Naive thymus-derived CD4-positive, alpha-beta T cell (primary cell): ENCODE data around the gene LACTB. TPM values are rescaled to one million over a fixed set of nuclear protein-coding genes. Genes with fewer than 3 reads are reported as not detected.
A peak's percentile ranks its signal among the peaks of the same experiment; 100 is the strongest.

Experiments
- ATAC-seq: fragments of 150-1000 bp; cut with Tn5 transposase; 2 replicates; pipeline ENCODE4 v1.10.0; 2021; ENCODE audit warnings: mild to moderate bottlenecking, moderate library complexity
- CTCF ChIA-PET: fragments of 350-600 bp; sonication (Branson Sonifier 250); formaldehyde crosslinking; loops from one replicate; lab custom pipeline; 2021; ENCODE audit warnings: antibody characterized with exemption; lab: Charles Lee
- POLR2A ChIA-PET: fragments of 350-600 bp; sonication (Branson Sonifier 250); formaldehyde crosslinking; loops from one replicate; lab custom pipeline; 2021; ENCODE audit warnings: antibody characterized with exemption, inconsistent platforms; lab: Charles Lee
- DNase-seq, 9 donors: peaks; one replicate each; pipeline versions ENCODE4 v3.0.0 to v3.0.0-alpha.2; 2020 to 2022; ENCODE audit warnings: mixed read lengths in 1 of 9
- H3K27ac ChIP-seq: one replicate; pipeline ENCODE4 v1.7.0; 2013; ENCODE audit warnings: mild to moderate bottlenecking, low read depth, low read length, moderate library complexity
- H3K27me3 ChIP-seq, 2 donors: one replicate each; pipeline ENCODE4 v1.7.0; 2013; ENCODE audit warnings: low read length in 2 of 2, mild to moderate bottlenecking in 2 of 2, moderate library complexity in 2 of 2; ENCODE audit not compliant: control insufficient read depth in 2 of 2, insufficient read depth in 2 of 2
- H3K36me3 ChIP-seq, 3 experiments: 1 replicate in 2 of 3; 2 replicates in 1 of 3; pipeline ENCODE4 v1.7.0; 2013; ENCODE audit warnings: low read length in 3 of 3, mild to moderate bottlenecking in 3 of 3, moderate library complexity in 1 of 3; ENCODE audit not compliant: insufficient read depth in 3 of 3, control insufficient read depth in 2 of 3
- H3K4me1 ChIP-seq, 2 donors: one replicate each; pipeline ENCODE4 v1.7.0; 2013; ENCODE audit warnings: low read length in 2 of 2, mild to moderate bottlenecking in 2 of 2, moderate library complexity in 1 of 2; ENCODE audit not compliant: control insufficient read depth in 2 of 2, insufficient read depth in 2 of 2
- H3K4me3 ChIP-seq: 2 replicates; pipeline ENCODE4 v1.7.0; 2013; ENCODE audit warnings: mild to moderate bottlenecking, low read length
- H3K9me3 ChIP-seq, 3 experiments: 1 replicate in 2 of 3; 2 replicates in 1 of 3; pipeline ENCODE4 v1.7.0; 2013; ENCODE audit warnings: low read length in 3 of 3; ENCODE audit not compliant: control insufficient read depth in 2 of 3
- H3K27ac Mint-ChIP-seq, 9 donors: one replicate each; pipeline ENCODE4 v1.8.0; 2020 to 2022; ENCODE audit warnings: mixed read lengths in 9 of 9, mild to moderate bottlenecking in 8 of 9, moderate library complexity in 5 of 9, inconsistent platforms in 2 of 9
- H3K27me3 Mint-ChIP-seq, 5 donors: one replicate each; pipeline ENCODE4 v1.8.0; 2021 to 2022; ENCODE audit warnings: mixed read lengths in 5 of 5, mild to moderate bottlenecking in 1 of 5
- H3K36me3 Mint-ChIP-seq, 5 donors: one replicate each; pipeline ENCODE4 v1.8.0; 2020 to 2022; ENCODE audit warnings: mixed read lengths in 5 of 5, mild to moderate bottlenecking in 3 of 5, inconsistent platforms in 1 of 5
- H3K4me1 Mint-ChIP-seq, 7 donors: one replicate each; pipeline ENCODE4 v1.8.0; 2020 to 2022; ENCODE audit warnings: mixed read lengths in 7 of 7, mild to moderate bottlenecking in 3 of 7, inconsistent platforms in 1 of 7
- H3K4me3 Mint-ChIP-seq, 10 donors: one replicate each; pipeline ENCODE4 v1.8.0; 2020 to 2022; ENCODE audit warnings: mild to moderate bottlenecking in 10 of 10, mixed read lengths in 10 of 10, moderate library complexity in 6 of 10, inconsistent platforms in 2 of 10
- H3K9me3 Mint-ChIP-seq, 11 donors: one replicate each; pipeline ENCODE4 v1.8.0; 2020 to 2022; ENCODE audit warnings: mixed read lengths in 11 of 11, mild to moderate bottlenecking in 4 of 11, inconsistent platforms in 1 of 11, moderate library complexity in 1 of 11
- intact Hi-C, 2 donors: fragments of 100-400 bp; cut with micrococcal nuclease; formaldehyde crosslinking; loops; one replicate each; pipeline ENCODE4 v1.15.1; 2023
- polyA plus RNA-seq, 2 donors: library from polyadenylated mRNA; unstranded; fragments of 300-500 nt; fragmentation: Illumina TruSeq; gene quantifications; one replicate each; pipeline ENCODE4 v1.2.3, GENCODE V29; 2021
- total RNA-seq, 6 experiments: library from RNA in 5 of 6; stranded (reverse) in 5 of 6; gene quantifications; 1 replicate in 5 of 6; 2 replicates in 1 of 6; pipeline ENCODE4 v1.2.3 and lab custom pipeline; 2021 to 2026

LACTB gene
- total and polyA plus RNA-seq, 7 experiments from 2014 or later, result 8.2 to 23.2 (median 10.4) TPM

GRCh38 chr15:63146684-63147083 lies 25.0 kb downstream of the LACTB start:
- H3K36me3 ChIP-seq, result peaks cover 0 to 15% (median 0%) of the 10 kb centered on the region in 3 experiments
- intact Hi-C loops, result no loop called here
- no peaks in the 10 kb centered on the region for H3K27me3 ChIP-seq
- H3K4me3 ChIP-seq, result no peak overlapping the region
- CTCF ChIA-PET, result interaction anchor here (0.7 to 1.9 kb wide), 5 partner anchors 8 to 256 kb away, joined by 3 to 8 read pairs (median 3); no protein-coding TSS in a partner anchor
- peaks cover 0 to 3% (median 0%) of the 10 kb centered on the region in 11 donors for H3K9me3 Mint-ChIP-seq
- DNase-seq, result no peak
- POLR2A ChIA-PET, result interaction anchor here (0.9 to 1.3 kb wide), 4 partner anchors 11 to 132 kb away, joined by 3 to 6 read pairs (median 4); partner anchors contain the start of gene RPS27L
- H3K27ac Mint-ChIP-seq, result peak overlapping the region in 4 of 9 donors; percentile 14 to 74 (median 46)
- no peak overlapping the region for H3K27ac ChIP-seq
- H3K4me1 ChIP-seq, result no peaks in the 10 kb centered on the region
- H3K4me3 Mint-ChIP-seq, result no peak overlapping the region
- no peaks in the 10 kb centered on the region for H3K27me3 Mint-ChIP-seq
- ATAC-seq, result no peak
- H3K36me3 Mint-ChIP-seq, result peaks cover 0 to 39% (median 24%) of the 10 kb centered on the region in 5 donors
- H3K4me1 Mint-ChIP-seq, result peaks cover 0 to 14% (median 8%) of the 10 kb centered on the region in 7 donors
- no peaks in the 10 kb centered on the region for H3K9me3 ChIP-seq

DNA sequence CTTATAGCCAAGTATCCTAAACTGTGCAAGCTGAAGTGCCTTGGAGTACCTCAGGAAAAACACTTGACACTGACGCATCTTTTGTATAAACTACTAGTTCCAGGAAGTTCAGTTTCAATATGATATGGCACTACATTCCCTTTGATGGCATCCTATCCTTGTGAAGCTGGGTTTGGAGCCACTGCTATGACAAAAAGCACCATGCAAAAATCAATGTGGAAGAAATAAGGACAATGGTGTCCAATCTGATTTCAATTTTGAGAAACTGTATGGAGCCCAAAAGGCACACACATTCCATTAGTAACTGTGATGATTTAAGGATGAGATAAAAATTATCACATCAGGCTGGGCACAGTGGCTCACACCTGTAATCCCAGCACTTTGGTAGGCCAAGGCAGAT lies 30.0 kb downstream of the LACTB start:
- Mint-ChIP-seq H3K4me3 (no peak overlapping the region), H3K9me3 (peaks cover 0 to 1% (median 0%) of the 10 kb centered on the region in 11 donors)

GRCh38 chr15:63155486-63155885 lies 33.8 kb downstream of the LACTB start:
- intact Hi-C loops, result loop anchor here in 1 of 2 donors (5.0 kb wide), 1 partner anchor 77 kb away; no protein-coding TSS in a partner anchor
- CTCF ChIA-PET, result no interaction called here
- no peak overlapping the region for H3K4me3 ChIP-seq
- no peak overlapping the region for H3K27ac ChIP-seq
- POLR2A ChIA-PET, result interaction anchor here (0.9 to 5.3 kb wide), 5 partner anchors 36 to 122 kb away, joined by 3 to 49 read pairs (median 9); partner anchors contain the start of gene APH1B
- H3K27me3 ChIP-seq, result no peaks in the 10 kb centered on the region
- no peaks in the 10 kb centered on the region for H3K9me3 Mint-ChIP-seq
- H3K4me1 ChIP-seq, result peaks cover 10 to 11% of the 10 kb centered on the region in 2 donors
- peak overlapping the region; percentile 68 to 100 (median 97) for H3K4me3 Mint-ChIP-seq
- peaks cover 0 to 15% (median 0%) of the 10 kb centered on the region in 3 experiments for H3K36me3 ChIP-seq
- H3K9me3 ChIP-seq, result no peaks in the 10 kb centered on the region
- H3K27ac Mint-ChIP-seq, result peak overlapping the region in 6 of 9 donors; percentile 72 to 98 (median 90)
- peaks cover 4 to 37% (median 27%) of the 10 kb centered on the region in 7 donors for H3K4me1 Mint-ChIP-seq
- H3K27me3 Mint-ChIP-seq, result no peaks in the 10 kb centered on the region
- DNase-seq (no peak), ATAC-seq (no peak)
- peaks cover 0 to 37% (median 5%) of the 10 kb centered on the region in 5 donors for H3K36me3 Mint-ChIP-seq

More for the DNA sequence above, 30.0 kb downstream of the LACTB start:
- no peak for DNase-seq
- Mint-ChIP-seq H3K27me3 (no peaks in the 10 kb centered on the region), H3K27ac (no peak overlapping the region), H3K4me1 (peaks cover 4 to 40% (median 30%) of the 10 kb centered on the region in 7 donors), H3K36me3 (peaks cover 0 to 46% (median 14%) of the 10 kb centered on the region in 5 donors)
- CTCF ChIA-PET, result no interaction called here
- H3K27ac ChIP-seq, result no peak overlapping the region
- peaks cover 0 to 20% (median 0%) of the 10 kb centered on the region in 3 experiments for H3K36me3 ChIP-seq
- H3K4me1 ChIP-seq, result peaks cover 4 to 5% of the 10 kb centered on the region in 2 donors
- intact Hi-C loops, result no loop called here
- POLR2A ChIA-PET, result interaction anchor here (0.7 to 1.0 kb wide), 2 partner anchors 13 to 41 kb away, joined by 3 to 4 read pairs; no protein-coding TSS in a partner anchor
- no peak overlapping the region for H3K4me3 ChIP-seq
- no peaks in the 10 kb centered on the region for H3K9me3 ChIP-seq
- ATAC-seq, result no peak
- no peaks in the 10 kb centered on the region for H3K27me3 ChIP-seq

GRCh38 chr15:63156086-63156710 lies 34.5 kb downstream of the LACTB start:
- H3K4me3 ChIP-seq, result peak overlapping the region; percentile 100

GRCh38 chr15:63156755-63157117 lies 35.1 kb downstream of the LACTB start:
- peak in 3 of 9 donors; percentile 2 to 8 (median 4) for DNase-seq
- H3K4me3 Mint-ChIP-seq, result peak overlapping the region; percentile 89 to 100 (median 98)
- peaks cover 0 to 32% (median 5%) of the 10 kb centered on the region in 5 donors for H3K36me3 Mint-ChIP-seq
- Histone ChIP-seq H3K4me3 (peak overlapping the region; percentile 100), H3K9me3 (no peaks in the 10 kb centered on the region), H3K36me3 (peaks cover 0 to 13% (median 0%) of the 10 kb centered on the region in 3 experiments), H3K27ac (peak overlapping the region; percentile 86), H3K4me1 (peaks cover 10 to 11% of the 10 kb centered on the region in 2 donors), H3K27me3 (no peaks in the 10 kb centered on the region)
- intact Hi-C loops, result loop anchor here (1.0 to 5.0 kb wide), 10 partner anchors 14 to 132 kb away; partner anchors contain the start of genes APH1B (in 2 of the 2), LACTB (in 2 of the 2) and RAB8B (in 1 of the 2)
- peak overlapping the region; percentile 93 to 99 (median 97) for H3K27ac Mint-ChIP-seq
- no peak for ATAC-seq
- CTCF ChIA-PET, result interaction anchor here (0.5 to 1.4 kb wide), 6 partner anchors 12 to 1828 kb away, joined by 3 to 4 read pairs (median 4); no protein-coding TSS in a partner anchor
- POLR2A ChIA-PET, result interaction anchor here (1.0 to 5.3 kb wide), 20 partner anchors 8 to 936 kb away, joined by 3 to 49 read pairs (median 6); partner anchors contain the start of genes APH1B and RAB8B
- H3K9me3 Mint-ChIP-seq, result no peaks in the 10 kb centered on the region
- H3K4me1 Mint-ChIP-seq, result peaks cover 4 to 37% (median 26%) of the 10 kb centered on the region in 7 donors
- H3K27me3 Mint-ChIP-seq, result no peaks in the 10 kb centered on the region

More at GRCh38 chr15:63156086-63156710, 34.5 kb downstream of the LACTB start:
- peaks cover 0 to 37% (median 5%) of the 10 kb centered on the region in 5 donors for H3K36me3 Mint-ChIP-seq
- H3K4me1 Mint-ChIP-seq, result peaks cover 4 to 37% (median 27%) of the 10 kb centered on the region in 7 donors
- POLR2A ChIA-PET, result interaction anchor here (0.6 to 5.3 kb wide), 14 partner anchors 7 to 551 kb away, joined by 3 to 49 read pairs (median 7); partner anchors contain the start of gene APH1B
- H3K9me3 Mint-ChIP-seq, result no peaks in the 10 kb centered on the region
- no peaks in the 10 kb centered on the region for H3K9me3 ChIP-seq
- H3K36me3 ChIP-seq, result peaks cover 0 to 15% (median 0%) of the 10 kb centered on the region in 3 experiments
- H3K27me3 Mint-ChIP-seq, result no peaks in the 10 kb centered on the region
- no peaks in the 10 kb centered on the region for H3K27me3 ChIP-seq
- H3K4me3 Mint-ChIP-seq, result peak overlapping the region; percentile 89 to 100 (median 98)
- ATAC-seq, result no peak
- CTCF ChIA-PET, result interaction anchor here (1.1 to 1.2 kb wide), 2 partner anchors 32 to 36 kb away, joined by 4 read pairs; no protein-coding TSS in a partner anchor
- DNase-seq, result no peak
- intact Hi-C loops, result loop anchor here (2.0 to 5.0 kb wide), 3 partner anchors 13 to 107 kb away; no protein-coding TSS in a partner anchor
- peak overlapping the region; percentile 86 for H3K27ac ChIP-seq
- peak overlapping the region; percentile 93 to 99 (median 97) for H3K27ac Mint-ChIP-seq
- H3K4me1 ChIP-seq, result peaks cover 10 to 11% of the 10 kb centered on the region in 2 donors
